WTC11 (cell line): Measurements from ENCODE around the gene ID3. TPM values are rescaled to one million over a fixed set of nuclear protein-coding genes. Genes with fewer than 3 reads are reported as not detected.

Source experiments
- ATAC-seq: fragments of 200-7000 bp; cut with Tn5 transposase; 2 replicates; pipeline ENCODE4 v1.10.0; 2021; ENCODE audit warnings: mild to moderate bottlenecking, moderate library complexity
- CTCF ChIA-PET: fragments of 300-600 bp; sonication (Branson Sonifier 250); formaldehyde crosslinking; loops from one replicate; lab custom pipeline; 2021; ENCODE audit warnings: antibody characterized with exemption; lab: Charles Lee
- POLR2A ChIA-PET: fragments of 350-600 bp; sonication (Branson Sonifier 250); formaldehyde crosslinking; loops from one replicate; lab custom pipeline; 2021; ENCODE audit warnings: antibody characterized with exemption; lab: Charles Lee
- DNase-seq: peaks from one replicate; pipeline ENCODE4 v3.0.0; 2021; ENCODE audit warnings: low spot score
- H3K27ac Mint-ChIP-seq: 2 replicates; pipeline ENCODE4 v1.8.0; 2021; ENCODE audit warnings: mixed read lengths
- H3K27me3 Mint-ChIP-seq: 2 replicates; pipeline ENCODE4 v1.8.0; 2021; ENCODE audit warnings: low read depth, mild to moderate bottlenecking, moderate library complexity, mixed read lengths
- H3K36me3 Mint-ChIP-seq: 2 replicates; pipeline ENCODE4 v1.8.0; 2021; ENCODE audit warnings: mixed read lengths
- H3K4me1 Mint-ChIP-seq: 2 replicates; pipeline ENCODE4 v1.8.0; 2022; ENCODE audit warnings: mixed read lengths
- H3K4me3 Mint-ChIP-seq: 2 replicates; pipeline ENCODE4 v1.8.0; 2021; ENCODE audit warnings: mild to moderate bottlenecking, moderate library complexity, mixed read lengths
- H3K9me3 Mint-ChIP-seq: 2 replicates; pipeline ENCODE4 v1.8.0; 2021; ENCODE audit warnings: mixed read lengths
- ATF1 ChIP-seq: sonication (generic); formaldehyde crosslinking; IDR thresholded peaks from 2 replicates; pipeline ENCODE4 v1.8.1; 2023; ENCODE audit warnings: mild to moderate bottlenecking, moderate library complexity, missing genetic modification reagents
- ATF2 ChIP-seq: sonication (generic); formaldehyde crosslinking; IDR thresholded peaks from 2 replicates; pipeline ENCODE4 v1.8.1; 2022; ENCODE audit warnings: low read depth, missing genetic modification reagents, borderline replicate concordance
- ATF3 ChIP-seq: sonication (generic); formaldehyde crosslinking; conservative IDR thresholded peaks from 2 replicates; pipeline ENCODE4 v1.8.1; 2022; ENCODE audit warnings: mild to moderate bottlenecking, missing genetic modification reagents
- HMGA2 ChIP-seq: fragments of 250-450 bp; sonication (Bioruptor Pico); IDR thresholded peaks from 2 replicates; pipeline ENCODE4 v1.4.0; 2021; ENCODE audit warnings: mild to moderate bottlenecking, moderate library complexity
- IRF2 ChIP-seq: sonication (generic); formaldehyde crosslinking; IDR thresholded peaks from 2 replicates; pipeline ENCODE4 v1.8.0; 2022; ENCODE audit warnings: low read depth, missing genetic modification reagents, borderline replicate concordance
- KAT7 ChIP-seq: sonication (generic); formaldehyde crosslinking; IDR thresholded peaks from 2 replicates; pipeline ENCODE4 v1.8.1; 2023; ENCODE audit warnings: missing genetic modification reagents, mild to moderate bottlenecking, borderline replicate concordance
- MLX ChIP-seq: sonication (generic); formaldehyde crosslinking; IDR thresholded peaks from 2 replicates; pipeline ENCODE4 v1.8.1; 2023; ENCODE audit warnings: mild to moderate bottlenecking, missing genetic modification reagents, moderate library complexity
- PRDM15 ChIP-seq: sonication (generic); formaldehyde crosslinking; IDR thresholded peaks from 2 replicates; pipeline ENCODE4 v1.8.0; 2022; ENCODE audit warnings: missing genetic modification reagents
- PREB ChIP-seq: sonication (generic); formaldehyde crosslinking; IDR thresholded peaks from 2 replicates; pipeline ENCODE4 v1.8.1; 2022; ENCODE audit warnings: mild to moderate bottlenecking, missing genetic modification reagents, moderate library complexity, borderline replicate concordance
- ZMAT4 ChIP-seq: fragments of 250-450 bp; sonication (Bioruptor Pico); IDR thresholded peaks from 2 replicates; pipeline ENCODE4 v1.9.0; 2021; ENCODE audit warnings: mild to moderate bottlenecking
- ZNF232 ChIP-seq: sonication (generic); formaldehyde crosslinking; IDR thresholded peaks from 2 replicates; pipeline ENCODE4 v1.8.0; 2022; ENCODE audit warnings: mild to moderate bottlenecking, missing genetic modification reagents
- ZNF317 ChIP-seq: sonication (generic); formaldehyde crosslinking; IDR thresholded peaks from 2 replicates; pipeline ENCODE4 v1.8.1; 2023; ENCODE audit warnings: low read depth, mild to moderate bottlenecking, moderate library complexity, missing genetic modification reagents, borderline replicate concordance
- ZNF671 ChIP-seq: fragments of 250-450 bp; sonication (Bioruptor Pico); IDR thresholded peaks from 2 replicates; pipeline ENCODE4 v1.8.0; 2021; ENCODE audit warnings: mild to moderate bottlenecking
- ZSCAN18 ChIP-seq: fragments of 250-450 bp; sonication (Bioruptor Pico); IDR thresholded peaks from 2 replicates; pipeline ENCODE4 v2.1.2; 2022; ENCODE audit warnings: mild to moderate bottlenecking, moderate library complexity
- total RNA-seq: library from RNA; stranded (reverse); gene quantifications from 3 replicates; pipeline ENCODE4 v1.2.3, GENCODE V29; 2021
- TF ChIP-seq, protein P1 (sequence below): sonication (generic); formaldehyde crosslinking; IDR thresholded peaks from 2 replicates; pipeline ENCODE4 v1.8.1; 2023; ENCODE audit warnings: mild to moderate bottlenecking, missing genetic modification reagents

ID3 gene
- total RNA-seq, 1 experiment from 2014 or later, result 168 TPM

DNA sequence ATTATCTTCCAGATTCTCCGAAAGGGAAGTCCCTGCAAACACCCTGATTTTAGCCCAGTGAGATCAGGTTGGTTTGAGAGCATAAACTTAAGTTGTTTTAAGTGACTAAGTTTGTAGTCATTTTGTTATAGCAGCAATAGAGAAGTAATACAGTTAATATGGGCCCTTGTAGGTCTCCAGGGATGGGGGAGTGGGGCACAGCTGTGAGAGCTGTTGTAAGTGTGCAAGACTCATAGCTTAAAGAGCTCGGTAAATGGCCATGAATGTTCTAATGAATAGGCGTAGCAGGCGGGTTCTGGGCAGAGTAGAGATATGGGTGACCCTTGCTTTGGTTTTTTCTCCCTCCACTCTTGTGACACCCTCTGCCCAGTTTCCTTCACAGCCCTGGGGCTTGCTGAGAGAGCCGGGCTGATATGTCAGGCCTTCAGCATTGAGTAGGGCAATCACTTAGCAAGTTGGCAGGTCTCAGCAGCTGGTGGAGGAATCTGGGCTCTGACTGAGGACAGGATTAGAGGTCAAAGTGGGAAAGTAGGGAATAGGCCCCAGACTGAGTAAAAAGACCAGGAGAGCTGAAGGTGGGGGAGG, 16.0 kb upstream of the ID3 start:
- ATAC-seq (no peak), DNase-seq (no peak)
- peaks cover 35% of the 10 kb centered on the region for H3K4me1 Mint-ChIP-seq
- CTCF ChIA-PET, result interaction anchor here (0.9 to 4.4 kb wide), 4 partner anchors 22 to 62 kb away, joined by 3 to 25 read pairs (median 9); no protein-coding TSS in a partner anchor
- peaks cover 7% of the 10 kb centered on the region for H3K9me3 Mint-ChIP-seq
- TF ChIP-seq MLX (no peak), KAT7 (CRISPR knock-in tag) (no peak), ZSCAN18 (CRISPR knock-in tag) (no peak), IRF2 (CRISPR knock-in tag) (no peak), ZNF232 (CRISPR knock-in tag) (no peak), ZNF671 (CRISPR knock-in tag) (no peak), ZMAT4 (CRISPR knock-in tag) (no peak), ATF2 (no peak), HMGA2 (CRISPR knock-in tag) (no peak), ATF1 (CRISPR knock-in tag) (no peak), ATF3 (CRISPR knock-in tag) (no peak), PRDM15 (no peak), PREB (CRISPR knock-in tag) (no peak), ZNF317 (CRISPR knock-in tag) (no peak)
- TF ChIP-seq, protein P1, sequence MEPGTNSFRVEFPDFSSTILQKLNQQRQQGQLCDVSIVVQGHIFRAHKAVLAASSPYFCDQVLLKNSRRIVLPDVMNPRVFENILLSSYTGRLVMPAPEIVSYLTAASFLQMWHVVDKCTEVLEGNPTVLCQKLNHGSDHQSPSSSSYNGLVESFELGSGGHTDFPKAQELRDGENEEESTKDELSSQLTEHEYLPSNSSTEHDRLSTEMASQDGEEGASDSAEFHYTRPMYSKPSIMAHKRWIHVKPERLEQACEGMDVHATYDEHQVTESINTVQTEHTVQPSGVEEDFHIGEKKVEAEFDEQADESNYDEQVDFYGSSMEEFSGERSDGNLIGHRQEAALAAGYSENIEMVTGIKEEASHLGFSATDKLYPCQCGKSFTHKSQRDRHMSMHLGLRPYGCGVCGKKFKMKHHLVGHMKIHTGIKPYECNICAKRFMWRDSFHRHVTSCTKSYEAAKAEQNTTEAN (CRISPR knock-in tag), result no peak
- H3K36me3 Mint-ChIP-seq, result peaks cover 7% of the 10 kb centered on the region
- no peak overlapping the region for H3K27ac Mint-ChIP-seq
- no peak overlapping the region for H3K4me3 Mint-ChIP-seq
- POLR2A ChIA-PET, result interaction anchor here (0.6 kb wide), 1 partner anchor 191 kb away, joined by 4 read pairs; no protein-coding TSS in a partner anchor
- H3K27me3 Mint-ChIP-seq, result no peaks in the 10 kb centered on the region
